ENCODE measurements around the gene RNASE7.
A peak's percentile ranks its signal among the peaks of the same experiment; 100 is the strongest.

DNA sequence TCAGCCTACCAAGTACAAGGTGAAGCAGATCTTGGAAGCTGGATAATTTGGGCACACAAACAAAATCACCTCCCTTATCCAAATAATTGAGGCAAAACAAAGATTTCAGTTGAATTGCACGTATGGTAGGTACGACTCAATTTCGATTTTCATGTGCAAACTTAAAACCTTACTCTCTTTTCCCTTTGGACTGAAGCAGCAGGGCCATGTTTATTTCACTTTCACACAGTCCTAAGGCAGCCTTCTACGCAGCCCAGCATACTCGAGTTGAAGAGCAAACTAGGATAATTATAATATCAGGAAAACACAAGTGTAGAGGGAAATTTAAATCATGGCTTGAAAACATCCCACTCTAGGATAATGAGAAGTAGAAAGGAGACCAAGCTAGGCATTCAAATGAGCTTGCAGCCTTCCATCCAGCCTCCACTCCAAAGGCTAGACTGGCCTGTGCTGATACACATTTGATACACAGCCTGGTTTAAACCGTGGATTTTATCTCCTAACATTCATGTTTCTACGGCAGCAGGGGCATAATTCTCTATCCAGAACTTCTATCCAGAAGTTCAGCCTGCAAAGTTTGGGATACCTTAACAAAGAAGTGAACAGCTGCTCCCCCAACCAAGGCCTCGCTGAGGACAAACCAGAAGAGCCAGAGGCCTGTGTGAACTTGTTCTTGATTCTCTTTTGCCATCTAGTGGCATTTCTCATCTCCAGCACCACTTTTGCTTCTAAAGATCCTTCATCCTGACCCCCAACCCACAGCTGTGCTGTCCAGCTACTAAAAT lies 2.4 kb upstream of the RNASE7 start:
- TF ChIP-seq, protein P1, sequence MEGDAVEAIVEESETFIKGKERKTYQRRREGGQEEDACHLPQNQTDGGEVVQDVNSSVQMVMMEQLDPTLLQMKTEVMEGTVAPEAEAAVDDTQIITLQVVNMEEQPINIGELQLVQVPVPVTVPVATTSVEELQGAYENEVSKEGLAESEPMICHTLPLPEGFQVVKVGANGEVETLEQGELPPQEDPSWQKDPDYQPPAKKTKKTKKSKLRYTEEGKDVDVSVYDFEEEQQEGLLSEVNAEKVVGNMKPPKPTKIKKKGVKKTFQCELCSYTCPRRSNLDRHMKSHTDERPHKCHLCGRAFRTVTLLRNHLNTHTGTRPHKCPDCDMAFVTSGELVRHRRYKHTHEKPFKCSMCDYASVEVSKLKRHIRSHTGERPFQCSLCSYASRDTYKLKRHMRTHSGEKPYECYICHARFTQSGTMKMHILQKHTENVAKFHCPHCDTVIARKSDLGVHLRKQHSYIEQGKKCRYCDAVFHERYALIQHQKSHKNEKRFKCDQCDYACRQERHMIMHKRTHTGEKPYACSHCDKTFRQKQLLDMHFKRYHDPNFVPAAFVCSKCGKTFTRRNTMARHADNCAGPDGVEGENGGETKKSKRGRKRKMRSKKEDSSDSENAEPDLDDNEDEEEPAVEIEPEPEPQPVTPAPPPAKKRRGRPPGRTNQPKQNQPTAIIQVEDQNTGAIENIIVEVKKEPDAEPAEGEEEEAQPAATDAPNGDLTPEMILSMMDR (conservative IDR thresholded peaks at IDR 0.05; ENCODE audit: low read length), result peak; percentile 76
- no peak for TF ChIP-seq EZH2phosphoT487 (IDR thresholded peaks at IDR 0.05; ENCODE audit: borderline replicate concordance, low read depth, low read length)

Data from OCI-LY7 (cell line).